WTC11 (cell line): Measurements from ENCODE around the gene POC1A. TPM values are rescaled to one million over a fixed set of nuclear protein-coding genes. Genes with fewer than 3 reads are reported as not detected.

Source experiments
- ATAC-seq: fragments of 200-7000 bp; cut with Tn5 transposase; 2 replicates; pipeline ENCODE4 v1.10.0; 2021; ENCODE audit warnings: mild to moderate bottlenecking, moderate library complexity
- CTCF ChIA-PET: fragments of 300-600 bp; sonication (Branson Sonifier 250); formaldehyde crosslinking; loops from one replicate; lab custom pipeline; 2021; ENCODE audit warnings: antibody characterized with exemption; lab: Charles Lee
- POLR2A ChIA-PET: fragments of 350-600 bp; sonication (Branson Sonifier 250); formaldehyde crosslinking; loops from one replicate; lab custom pipeline; 2021; ENCODE audit warnings: antibody characterized with exemption; lab: Charles Lee
- DNase-seq: peaks from one replicate; pipeline ENCODE4 v3.0.0; 2021; ENCODE audit warnings: low spot score
- H3K27ac Mint-ChIP-seq: 2 replicates; pipeline ENCODE4 v1.8.0; 2021; ENCODE audit warnings: mixed read lengths
- H3K27me3 Mint-ChIP-seq: 2 replicates; pipeline ENCODE4 v1.8.0; 2021; ENCODE audit warnings: low read depth, mild to moderate bottlenecking, moderate library complexity, mixed read lengths
- H3K36me3 Mint-ChIP-seq: 2 replicates; pipeline ENCODE4 v1.8.0; 2021; ENCODE audit warnings: mixed read lengths
- H3K4me1 Mint-ChIP-seq: 2 replicates; pipeline ENCODE4 v1.8.0; 2022; ENCODE audit warnings: mixed read lengths
- H3K4me3 Mint-ChIP-seq: 2 replicates; pipeline ENCODE4 v1.8.0; 2021; ENCODE audit warnings: mild to moderate bottlenecking, moderate library complexity, mixed read lengths
- H3K9me3 Mint-ChIP-seq: 2 replicates; pipeline ENCODE4 v1.8.0; 2021; ENCODE audit warnings: mixed read lengths
- AFF4 ChIP-seq: sonication (generic); formaldehyde crosslinking; IDR thresholded peaks from 2 replicates; pipeline ENCODE4 v1.8.1; 2023; ENCODE audit warnings: mild to moderate bottlenecking, missing genetic modification reagents, borderline replicate concordance
- ATF3 ChIP-seq: sonication (generic); formaldehyde crosslinking; conservative IDR thresholded peaks from 2 replicates; pipeline ENCODE4 v1.8.1; 2022; ENCODE audit warnings: mild to moderate bottlenecking, missing genetic modification reagents
- ATF6 ChIP-seq: sonication (generic); formaldehyde crosslinking; IDR thresholded peaks from 2 replicates; pipeline ENCODE4 v1.8.1; 2023; ENCODE audit warnings: mild to moderate bottlenecking, missing genetic modification reagents
- CDX4 ChIP-seq: fragments of 250-450 bp; sonication (Bioruptor Pico); IDR thresholded peaks from 2 replicates; pipeline ENCODE4 v1.9.0; 2021; ENCODE audit warnings: moderate library complexity, mild to moderate bottlenecking, inconsistent platforms, borderline replicate concordance
- EMX1 ChIP-seq: fragments of 250-450 bp; sonication (Bioruptor Pico); IDR thresholded peaks from 2 replicates; pipeline ENCODE4 v1.8.0; 2021; ENCODE audit warnings: mild to moderate bottlenecking
- FOXP1 ChIP-seq: sonication (generic); formaldehyde crosslinking; IDR thresholded peaks from 2 replicates; pipeline ENCODE4 v1.8.0; 2022; ENCODE audit warnings: missing genetic modification reagents, mild to moderate bottlenecking, moderate library complexity, borderline replicate concordance
- IRF1 ChIP-seq: sonication (generic); formaldehyde crosslinking; IDR thresholded peaks from 2 replicates; pipeline ENCODE4 v1.8.0; 2023; ENCODE audit warnings: missing genetic modification reagents
- JAZF1 ChIP-seq: fragments of 250-450 bp; sonication (Bioruptor Pico); IDR thresholded peaks from 2 replicates; pipeline ENCODE4 v1.9.0; 2021; ENCODE audit warnings: moderate library complexity, mild to moderate bottlenecking, inconsistent platforms
- SMAD3 ChIP-seq: sonication (generic); formaldehyde crosslinking; IDR thresholded peaks from 2 replicates; pipeline ENCODE4 v1.8.0; 2022; ENCODE audit warnings: missing genetic modification reagents, mild to moderate bottlenecking, borderline replicate concordance
- SOX15 ChIP-seq: fragments of 250-450 bp; sonication (Bioruptor Pico); IDR thresholded peaks from 2 replicates; pipeline ENCODE4 v1.9.0; 2021; ENCODE audit warnings: mild to moderate bottlenecking
- SP1 ChIP-seq: sonication (generic); formaldehyde crosslinking; conservative IDR thresholded peaks from 2 replicates; pipeline ENCODE4 v1.8.1; 2022; ENCODE audit warnings: missing genetic modification reagents
- TEAD1 ChIP-seq: sonication (generic); formaldehyde crosslinking; IDR thresholded peaks from 2 replicates; pipeline ENCODE4 v1.8.0; 2022; ENCODE audit warnings: mild to moderate bottlenecking, missing genetic modification reagents
- ZBTB21 ChIP-seq: sonication (generic); formaldehyde crosslinking; IDR thresholded peaks from 2 replicates; pipeline ENCODE4 v1.8.1; 2023; ENCODE audit warnings: mild to moderate bottlenecking, missing genetic modification reagents, borderline replicate concordance
- ZMAT4 ChIP-seq: fragments of 250-450 bp; sonication (Bioruptor Pico); IDR thresholded peaks from 2 replicates; pipeline ENCODE4 v1.9.0; 2021; ENCODE audit warnings: mild to moderate bottlenecking
- ZNF121 ChIP-seq: sonication (generic); formaldehyde crosslinking; IDR thresholded peaks from 2 replicates; pipeline ENCODE4 v1.8.0; 2023; ENCODE audit warnings: missing genetic modification reagents
- ZNF138 ChIP-seq: sonication (generic); formaldehyde crosslinking; conservative IDR thresholded peaks from 2 replicates; pipeline ENCODE4 v1.8.1; 2022; ENCODE audit warnings: mild to moderate bottlenecking, moderate library complexity, missing genetic modification reagents
- ZNF232 ChIP-seq: sonication (generic); formaldehyde crosslinking; IDR thresholded peaks from 2 replicates; pipeline ENCODE4 v1.8.0; 2022; ENCODE audit warnings: mild to moderate bottlenecking, missing genetic modification reagents
- ZNF263 ChIP-seq: sonication (generic); formaldehyde crosslinking; IDR thresholded peaks from 2 replicates; pipeline ENCODE4 v1.8.1; 2022; ENCODE audit warnings: low read depth, mild to moderate bottlenecking, moderate library complexity, missing genetic modification reagents
- ZNF281 ChIP-seq: sonication (generic); formaldehyde crosslinking; IDR thresholded peaks from 2 replicates; pipeline ENCODE4 v1.8.0; 2023; ENCODE audit warnings: mild to moderate bottlenecking, missing genetic modification reagents
- ZNF317 ChIP-seq: sonication (generic); formaldehyde crosslinking; IDR thresholded peaks from 2 replicates; pipeline ENCODE4 v1.8.1; 2023; ENCODE audit warnings: low read depth, mild to moderate bottlenecking, moderate library complexity, missing genetic modification reagents, borderline replicate concordance
- ZNF396 ChIP-seq: fragments of 250-450 bp; sonication (Bioruptor Pico); IDR thresholded peaks from 2 replicates; pipeline ENCODE4 v1.8.0; 2021; ENCODE audit warnings: mild to moderate bottlenecking, moderate library complexity, borderline replicate concordance
- ZSCAN18 ChIP-seq: fragments of 250-450 bp; sonication (Bioruptor Pico); IDR thresholded peaks from 2 replicates; pipeline ENCODE4 v2.1.2; 2022; ENCODE audit warnings: mild to moderate bottlenecking, moderate library complexity
- total RNA-seq: library from RNA; stranded (reverse); gene quantifications from 3 replicates; pipeline ENCODE4 v1.2.3, GENCODE V29; 2021

The POC1A gene
- total RNA-seq, 1 experiment from 2014 or later: 31.3 TPM

GRCh38 chr3:52120556-52121463, 33.4 kb downstream of the POC1A start:
- no peak for ATAC-seq
- H3K27ac Mint-ChIP-seq: no peak overlapping the region
- DNase-seq: no peak
- TF ChIP-seq ZNF263 (CRISPR knock-in tag): no peak
- TF ChIP-seq AFF4 (CRISPR knock-in tag): no peak
- TF ChIP-seq ZNF121 (CRISPR knock-in tag): no peak
- no peak for TF ChIP-seq SP1
- TF ChIP-seq ATF3: no peak
- no peak for TF ChIP-seq ZBTB21 (CRISPR knock-in tag)
- no peak for TF ChIP-seq ZMAT4 (CRISPR knock-in tag)
- TF ChIP-seq ZNF396: no peak
- TF ChIP-seq ZNF232: no peak
- no peak for TF ChIP-seq CDX4 (CRISPR knock-in tag)
- no peak for TF ChIP-seq TEAD1
- TF ChIP-seq, all 79 proteins: peak for 0
- Mint-ChIP-seq H3K27me3 (no peaks in the 10 kb centered on the region), H3K4me3 (no peak overlapping the region), H3K9me3 (no peaks in the 10 kb centered on the region), H3K36me3 (peaks cover 33% of the 10 kb centered on the region), H3K4me1 (no peaks in the 10 kb centered on the region)
- POLR2A ChIA-PET: interaction anchor here (1.0 kb wide), 1 partner anchor 125 kb away, joined by 3 read pairs; the partner anchor contains the start of gene RPL29
- CTCF ChIA-PET: interaction anchor here (2.0 to 2.9 kb wide), 3 partner anchors 64 to 117 kb away, joined by 10 to 27 read pairs (median 10); partner anchors contain the start of gene DUSP7

- no peak overlapping the region for H3K4me3 Mint-ChIP-seq
- POLR2A ChIA-PET: interaction anchor here (1.0 kb wide), 1 partner anchor 124 kb away, joined by 3 read pairs; the partner anchor contains the start of gene RPL29
- no peak for ATAC-seq
- CTCF ChIA-PET: interaction anchor here (0.6 to 2.8 kb wide), 4 partner anchors 31 to 116 kb away, joined by 3 to 10 read pairs (median 6); partner anchors contain the start of gene DUSP7
- H3K36me3 Mint-ChIP-seq: peaks cover 36% of the 10 kb centered on the region
- no peak overlapping the region for H3K27ac Mint-ChIP-seq
- no peak for DNase-seq
- H3K4me1 Mint-ChIP-seq: no peaks in the 10 kb centered on the region
- no peaks in the 10 kb centered on the region for H3K9me3 Mint-ChIP-seq
- no peaks in the 10 kb centered on the region for H3K27me3 Mint-ChIP-seq
- TF ChIP-seq SMAD3 (CRISPR knock-in tag) (no peak), ZNF138 (no peak), JAZF1 (CRISPR knock-in tag) (no peak), ZNF396 (no peak), ZSCAN18 (CRISPR knock-in tag) (no peak), IRF1 (no peak), ATF6 (CRISPR knock-in tag) (no peak), FOXP1 (CRISPR knock-in tag) (no peak), SOX15 (CRISPR knock-in tag) (no peak), ZNF317 (CRISPR knock-in tag) (no peak), EMX1 (no peak), ZNF281 (CRISPR knock-in tag) (no peak)
Measured at GRCh38 chr3:52119826-52120225, 34.4 kb downstream of the POC1A start.
